GM12878 (cell line): Measurements from ENCODE around the gene VPS52. TPM values are rescaled to one million over a fixed set of nuclear protein-coding genes. Genes with fewer than 3 reads are reported as not detected.

Source experiments
- ATAC-seq: fragments of 200-7000 bp; cut with Tn5 transposase; 3 replicates; pipeline ENCODE4 v1.9.1; 2020; ENCODE audit warnings: mild to moderate bottlenecking, moderate library complexity
- BruUV-seq: library from RNA; stranded (reverse); fragments of 400-500 nt; replicated peaks from 2 replicates; lab custom pipeline; 2021; lab: Mats Ljungman, UMichigan
- CTCF ChIA-PET: fragments of 300-600 bp; sonication (Branson Sonifier 250); formaldehyde crosslinking; extraction: SDS; loops from one replicate; lab custom pipeline; 2021; ENCODE audit warnings: inconsistent platforms; lab: Yijun Ruan, JAX
- POLR2A ChIA-PET: fragments of 350-600 bp; formaldehyde crosslinking; extraction: SDS; loops from one replicate; lab custom pipeline; 2021; ENCODE audit warnings: inconsistent platforms; lab: Charles Lee
- RAD21 ChIA-PET: fragments of 300-600 bp; sonication (Branson Sonifier 250); formaldehyde crosslinking; loops from one replicate; lab custom pipeline; 2023; ENCODE audit warnings: antibody characterized with exemption; ENCODE audit not compliant: unreplicated experiment; lab: Charles Lee
- SMC1A ChIA-PET: fragments of 300-600 bp; sonication (Branson Sonifier 250); formaldehyde crosslinking; loops from one replicate; lab custom pipeline; 2023; ENCODE audit not compliant: unreplicated experiment, uncharacterized antibody; lab: Charles Lee
- DNase-seq: peaks from one replicate; pipeline ENCODE4 v3.0.0-alpha.2; 2011; ENCODE audit warnings: low read depth, low spot score
- FAIRE-seq: peaks from 3 replicates; lab custom pipeline; 2011; peaks lifted over from hg19 to GRCh38; lab: Jason Lieb, UNC
- H2AFZ ChIP-seq: 2 replicates; pipeline ENCODE4 v1.6.0; 2011; ENCODE audit warnings: low read depth, low read length, control low read depth; ENCODE audit not compliant: control insufficient read depth
- H3K27ac ChIP-seq: 2 replicates; pipeline ENCODE4 v1.5.1; 2011; ENCODE audit warnings: control low read depth; ENCODE audit not compliant: control insufficient read depth, insufficient read depth
- H3K27me3 ChIP-seq, 2 experiments: replicated peaks in 1 of 2; 2 replicates each; pipeline versions ENCODE4 v1.6.0 to v1.6.1; 2011; ENCODE audit warnings: low read length in 1 of 2; ENCODE audit not compliant: control insufficient read depth in 2 of 2, insufficient read depth in 2 of 2
- H3K36me3 ChIP-seq, 2 experiments: 2 replicates each; pipeline ENCODE4 v1.5.1; 2011; ENCODE audit warnings: low read length in 1 of 2; ENCODE audit not compliant: control insufficient read depth in 2 of 2, insufficient read depth in 2 of 2
- H3K4me1 ChIP-seq: 2 replicates; pipeline ENCODE4 v1.6.1; 2011; ENCODE audit warnings: mild to moderate bottlenecking, low read length, moderate library complexity, mixed read lengths; ENCODE audit not compliant: control insufficient read depth, insufficient read depth
- H3K4me2 ChIP-seq: 2 replicates; pipeline ENCODE4 v1.6.0; 2011; ENCODE audit warnings: control low read depth; ENCODE audit not compliant: control insufficient read depth, insufficient read depth
- H3K4me3 ChIP-seq: fragments of 200-600 bp; sonication (generic); 2 replicates; pipeline ENCODE4 v1.5.1; 2016
- H3K79me2 ChIP-seq: 2 replicates; pipeline ENCODE4 v1.6.0; 2011; ENCODE audit warnings: low read length; ENCODE audit not compliant: control insufficient read depth, insufficient read depth
- H3K9ac ChIP-seq: 2 replicates; pipeline ENCODE4 v1.8.0; 2011; ENCODE audit warnings: low read length, control low read depth, mixed read lengths; ENCODE audit not compliant: control insufficient read depth, insufficient read depth
- H3K9me3 ChIP-seq: replicated peaks from 3 replicates; pipeline ENCODE4 v1.5.1; 2011; ENCODE audit warnings: mild to moderate bottlenecking, low read length; ENCODE audit not compliant: control insufficient read depth, insufficient read depth
- H4K20me1 ChIP-seq: 2 replicates; pipeline ENCODE4 v1.6.0; 2011; ENCODE audit not compliant: control insufficient read depth, insufficient read depth
- CREB1 ChIP-seq: IDR thresholded peaks from 2 replicates; pipeline ENCODE4 v1.6.1; 2012; ENCODE audit warnings: low read depth, mild to moderate bottlenecking, inconsistent platforms
- EP300 ChIP-seq, 2 experiments: fragments of 150-350 bp in 1 of 2; IDR thresholded peaks; 2 replicates each; pipeline ENCODE4 v1.6.1; 2011 to 2012; ENCODE audit warnings: low read depth in 2 of 2, low read length in 2 of 2, borderline replicate concordance in 1 of 2, improper control_type of control experiment in 1 of 2, inconsistent platforms in 1 of 2; ENCODE audit not compliant: control insufficient read depth in 1 of 2
- ESRRA ChIP-seq: IDR thresholded peaks from 2 replicates; pipeline ENCODE4 v1.6.1; 2012; ENCODE audit warnings: mild to moderate bottlenecking, low read length, improper control_type of control experiment
- NRF1 ChIP-seq: conservative IDR thresholded peaks from 2 replicates; pipeline ENCODE4 v1.6.1; 2011; ENCODE audit warnings: mild to moderate bottlenecking, low read depth, low read length, improper control_type of control experiment
- RFX5 ChIP-seq: IDR thresholded peaks from 2 replicates; pipeline ENCODE4 v1.6.1; 2011; ENCODE audit warnings: low read depth, low read length, improper control_type of control experiment
- SIX5 ChIP-seq: IDR thresholded peaks from 2 replicates; pipeline ENCODE4 v1.6.1; 2011; ENCODE audit warnings: mild to moderate bottlenecking, low read depth, low read length, moderate library complexity; ENCODE audit not compliant: severe bottlenecking
- SRF ChIP-seq, 2 experiments: IDR thresholded peaks; 2 replicates each; pipeline ENCODE4 v1.6.1; 2011; ENCODE audit warnings: low read depth in 2 of 2, low read length in 2 of 2, mild to moderate bottlenecking in 1 of 2, moderate library complexity in 1 of 2
- TBL1XR1 ChIP-seq: IDR thresholded peaks from 2 replicates; pipeline ENCODE4 v1.6.1; 2012; ENCODE audit warnings: low read depth, low read length, improper control_type of control experiment
- TCF12 ChIP-seq: IDR thresholded peaks from 2 replicates; pipeline ENCODE4 v1.6.1; 2011; ENCODE audit warnings: low read depth, mild to moderate bottlenecking, low read length
- WGBS: methylation state at CpG from one replicate; pipeline ENCODE4 v1.1.6; 2016; ENCODE audit warnings: low lambda C conversion rate; ENCODE audit not compliant: insufficient replicate concordance, insufficient coverage; ENCODE audit errors: missing lambda C conversion rate; 5-methylcytosine and 5-hydroxymethylcytosine counted together
- in situ Hi-C: fragments of 300-500 bp; cut with MboI; formaldehyde crosslinking; loops from 9 replicates; pipeline ENCODE4 v1.14.3; 2018; ENCODE audit warnings: mixed read lengths
- intact Hi-C: fragments of 100-400 bp; cut with micrococcal nuclease; formaldehyde crosslinking; loops from one replicate; pipeline ENCODE4 v1.14.2; 2022; ENCODE audit not compliant: unreplicated experiment
- polyA plus RNA-seq, 11 experiments: library from polyadenylated mRNA; depleted of rRNA in 4 of 11; unstranded in 6 of 11; stranded (reverse) in 5 of 11; fragments of >200 nt; fragmentation: Nextera tagmentation in 4 of 11; fragmentation: Illumina TruSeq in 1 of 11; extraction: Ambion mirVana in 4 of 11; extraction: Trizol in 1 of 11; gene quantifications; 1 replicate in 1 of 11; 2 replicates in 10 of 11; pipeline versions ENCODE4 v1.2.1 to v1.2.3, GENCODE V29; 2011 to 2016; ENCODE audit warnings: inconsistent platforms in 2 of 11, missing spikeins in 2 of 11, low read depth in 1 of 11
- total RNA-seq, 4 experiments: library from RNA; depleted of rRNA in 3 of 4; stranded (reverse); fragments of >200 nt in 3 of 4; fragmentation: Illumina TruSeq in 1 of 4; extraction: Trizol in 1 of 4; gene quantifications; 2 replicates each; pipeline versions ENCODE4 v1.2.1 to v1.2.3, GENCODE V29; 2013 to 2021
- TF ChIP-seq, protein P1 (sequence below): IDR thresholded peaks from 2 replicates; pipeline ENCODE4 v1.6.1; 2012; ENCODE audit warnings: low read depth, low read length, improper control_type of control experiment
- TF ChIP-seq, protein P2 (sequence below): fragments of 450-650 bp; IDR thresholded peaks from 2 replicates; pipeline ENCODE4 v1.6.1; 2017; ENCODE audit warnings: mild to moderate bottlenecking, low read depth, inconsistent platforms; ENCODE audit not compliant: poor library complexity, severe bottlenecking
- TF ChIP-seq, protein P3 (sequence below): fragments of 450-650 bp; IDR thresholded peaks from 2 replicates; pipeline ENCODE4 v1.6.1; 2017; ENCODE audit warnings: mild to moderate bottlenecking
- TF ChIP-seq, protein P4 (sequence below): IDR thresholded peaks from 2 replicates; pipeline ENCODE4 v1.6.1; 2011; ENCODE audit warnings: borderline replicate concordance, low read depth, mild to moderate bottlenecking, moderate library complexity, low read length; ENCODE audit not compliant: insufficient read depth, poor library complexity, severe bottlenecking
- TF ChIP-seq, protein P5 (sequence below): fragments of 450-650 bp; IDR thresholded peaks from 2 replicates; pipeline ENCODE4 v1.6.1; 2016; ENCODE audit warnings: mild to moderate bottlenecking

The VPS52 gene
- total and polyA plus RNA-seq, 10 of the 15 experiments (the other 5 are each of a cell fraction or from before 2014, with no cell fraction given): 11.3 to 52.7 (median 36.7) TPM

DNA sequence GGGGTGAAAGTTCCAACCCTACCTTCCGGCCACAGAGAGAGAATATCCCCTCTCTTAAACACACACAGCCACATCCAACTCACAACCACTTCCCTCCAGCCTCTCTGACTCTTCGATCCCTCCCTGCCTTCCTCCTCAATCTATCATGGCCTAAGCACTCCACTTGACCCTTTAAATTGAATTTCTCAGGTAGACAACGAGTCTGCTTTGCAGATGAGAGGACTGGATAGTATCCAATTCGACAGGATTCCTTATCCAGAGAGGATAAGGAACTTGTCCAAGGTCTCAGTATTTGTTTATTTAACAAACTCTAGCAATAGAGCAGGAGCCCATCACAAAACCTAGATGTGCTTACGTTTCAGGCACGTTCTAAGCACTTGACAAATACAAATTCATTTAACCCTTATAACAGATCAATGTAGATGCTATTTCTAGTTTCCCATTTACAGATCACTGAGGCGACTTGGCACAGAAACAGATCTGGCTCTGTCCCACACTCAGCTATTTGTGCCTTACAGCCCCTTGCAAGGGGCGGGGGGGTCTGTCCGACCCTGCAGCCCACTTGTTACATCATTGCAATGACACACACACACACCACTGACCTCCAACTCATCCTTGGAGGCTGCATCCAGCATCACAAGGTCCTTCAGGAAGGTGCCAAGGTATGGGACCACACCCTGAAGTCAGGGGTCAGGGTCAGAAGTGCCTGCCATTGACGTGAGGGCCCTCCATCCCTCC lies 22.6 kb upstream of the VPS52 start:
- Histone ChIP-seq H3K4me3 (no peak overlapping the region), H3K27me3 (no peaks in the 10 kb centered on the region), H3K79me2 (peaks cover 19% of the 10 kb centered on the region), H3K36me3 (peaks cover 0 to 9% of the 10 kb centered on the region in 2 experiments; a peak in 3 of 4 replicates), H3K27ac (no peak overlapping the region), H3K9me3 (no peaks in the 10 kb centered on the region), H3K9ac (no peak overlapping the region), H3K4me1 (peaks cover 7% of the 10 kb centered on the region), H3K4me2 (no peak overlapping the region), H2AFZ (no peak overlapping the region), H4K20me1 (no peaks in the 10 kb centered on the region)
- CTCF ChIA-PET: no interaction called here
- no TSS peak for BruUV-seq
- FAIRE-seq: no peak
- intact Hi-C loops (no loop called here), in situ Hi-C loops (no loop called here)
- DNase-seq: no peak
- SMC1A ChIA-PET: no interaction called here
- POLR2A ChIA-PET: no interaction called here
- 82% methylated on average over 10 of the region's 10 CpGs for WGBS
- RAD21 ChIA-PET: no interaction called here
- ATAC-seq: no peak
- no peak for TF ChIP-seq SIX5
- no peak for TF ChIP-seq EP300 (IDR thresholded peaks at IDR 0.05; ENCODE audit: borderline replicate concordance in 1 of 2, control insufficient read depth in 1 of 2, low read depth in 2 of 2, low read length in 2 of 2)
- TF ChIP-seq TBL1XR1: no peak
- no peak for TF ChIP-seq RFX5
- TF ChIP-seq TCF12: no peak
- TF ChIP-seq NRF1: no peak
- TF ChIP-seq, protein P1, sequence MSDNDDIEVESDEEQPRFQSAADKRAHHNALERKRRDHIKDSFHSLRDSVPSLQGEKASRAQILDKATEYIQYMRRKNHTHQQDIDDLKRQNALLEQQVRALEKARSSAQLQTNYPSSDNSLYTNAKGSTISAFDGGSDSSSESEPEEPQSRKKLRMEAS: no peak
- no peak for TF ChIP-seq SRF (IDR thresholded peaks at IDR 0.05; ENCODE audit: low read depth in 2 of 2, low read length in 2 of 2)
- TF ChIP-seq, protein P2, sequence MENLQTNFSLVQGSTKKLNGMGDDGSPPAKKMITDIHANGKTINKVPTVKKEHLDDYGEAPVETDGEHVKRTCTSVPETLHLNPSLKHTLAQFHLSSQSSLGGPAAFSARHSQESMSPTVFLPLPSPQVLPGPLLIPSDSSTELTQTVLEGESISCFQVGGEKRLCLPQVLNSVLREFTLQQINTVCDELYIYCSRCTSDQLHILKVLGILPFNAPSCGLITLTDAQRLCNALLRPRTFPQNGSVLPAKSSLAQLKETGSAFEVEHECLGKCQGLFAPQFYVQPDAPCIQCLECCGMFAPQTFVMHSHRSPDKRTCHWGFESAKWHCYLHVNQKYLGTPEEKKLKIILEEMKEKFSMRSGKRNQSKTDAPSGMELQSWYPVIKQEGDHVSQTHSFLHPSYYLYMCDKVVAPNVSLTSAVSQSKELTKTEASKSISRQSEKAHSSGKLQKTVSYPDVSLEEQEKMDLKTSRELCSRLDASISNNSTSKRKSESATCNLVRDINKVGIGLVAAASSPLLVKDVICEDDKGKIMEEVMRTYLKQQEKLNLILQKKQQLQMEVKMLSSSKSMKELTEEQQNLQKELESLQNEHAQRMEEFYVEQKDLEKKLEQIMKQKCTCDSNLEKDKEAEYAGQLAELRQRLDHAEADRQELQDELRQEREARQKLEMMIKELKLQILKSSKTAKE: no peak
- TF ChIP-seq, protein P3, sequence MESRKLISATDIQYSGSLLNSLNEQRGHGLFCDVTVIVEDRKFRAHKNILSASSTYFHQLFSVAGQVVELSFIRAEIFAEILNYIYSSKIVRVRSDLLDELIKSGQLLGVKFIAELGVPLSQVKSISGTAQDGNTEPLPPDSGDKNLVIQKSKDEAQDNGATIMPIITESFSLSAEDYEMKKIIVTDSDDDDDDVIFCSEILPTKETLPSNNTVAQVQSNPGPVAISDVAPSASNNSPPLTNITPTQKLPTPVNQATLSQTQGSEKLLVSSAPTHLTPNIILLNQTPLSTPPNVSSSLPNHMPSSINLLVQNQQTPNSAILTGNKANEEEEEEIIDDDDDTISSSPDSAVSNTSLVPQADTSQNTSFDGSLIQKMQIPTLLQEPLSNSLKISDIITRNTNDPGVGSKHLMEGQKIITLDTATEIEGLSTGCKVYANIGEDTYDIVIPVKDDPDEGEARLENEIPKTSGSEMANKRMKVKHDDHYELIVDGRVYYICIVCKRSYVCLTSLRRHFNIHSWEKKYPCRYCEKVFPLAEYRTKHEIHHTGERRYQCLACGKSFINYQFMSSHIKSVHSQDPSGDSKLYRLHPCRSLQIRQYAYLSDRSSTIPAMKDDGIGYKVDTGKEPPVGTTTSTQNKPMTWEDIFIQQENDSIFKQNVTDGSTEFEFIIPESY: no peak
- no peak for TF ChIP-seq ESRRA
- TF ChIP-seq CREB1: no peak
- TF ChIP-seq, protein P4, sequence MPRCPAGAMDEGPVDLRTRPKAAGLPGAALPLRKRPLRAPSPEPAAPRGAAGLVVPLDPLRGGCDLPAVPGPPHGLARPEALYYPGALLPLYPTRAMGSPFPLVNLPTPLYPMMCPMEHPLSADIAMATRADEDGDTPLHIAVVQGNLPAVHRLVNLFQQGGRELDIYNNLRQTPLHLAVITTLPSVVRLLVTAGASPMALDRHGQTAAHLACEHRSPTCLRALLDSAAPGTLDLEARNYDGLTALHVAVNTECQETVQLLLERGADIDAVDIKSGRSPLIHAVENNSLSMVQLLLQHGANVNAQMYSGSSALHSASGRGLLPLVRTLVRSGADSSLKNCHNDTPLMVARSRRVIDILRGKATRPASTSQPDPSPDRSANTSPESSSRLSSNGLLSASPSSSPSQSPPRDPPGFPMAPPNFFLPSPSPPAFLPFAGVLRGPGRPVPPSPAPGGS: no peak
- TF ChIP-seq, protein P5, sequence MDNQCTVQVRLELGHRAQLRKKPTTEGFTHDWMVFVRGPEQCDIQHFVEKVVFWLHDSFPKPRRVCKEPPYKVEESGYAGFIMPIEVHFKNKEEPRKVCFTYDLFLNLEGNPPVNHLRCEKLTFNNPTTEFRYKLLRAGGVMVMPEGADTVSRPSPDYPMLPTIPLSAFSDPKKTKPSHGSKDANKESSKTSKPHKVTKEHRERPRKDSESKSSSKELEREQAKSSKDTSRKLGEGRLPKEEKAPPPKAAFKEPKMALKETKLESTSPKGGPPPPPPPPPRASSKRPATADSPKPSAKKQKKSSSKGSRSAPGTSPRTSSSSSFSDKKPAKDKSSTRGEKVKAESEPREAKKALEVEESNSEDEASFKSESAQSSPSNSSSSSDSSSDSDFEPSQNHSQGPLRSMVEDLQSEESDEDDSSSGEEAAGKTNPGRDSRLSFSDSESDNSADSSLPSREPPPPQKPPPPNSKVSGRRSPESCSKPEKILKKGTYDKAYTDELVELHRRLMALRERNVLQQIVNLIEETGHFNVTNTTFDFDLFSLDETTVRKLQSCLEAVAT: no peak
